RWPE2 (cell line): ENCODE results near the gene ACOX3.

ENCODE experiments used
- ATAC-seq: fragments of 200-7000 bp; cut with Tn5 transposase; 3 replicates; pipeline ENCODE4 v1.9.1; 2021; ENCODE audit warnings: low read depth
- DNase-seq: peaks from one replicate; pipeline ENCODE4 v3.0.0-alpha.2; 2020; ENCODE audit warnings: low spot score
- H3K27ac ChIP-seq: fragments of 450-650 bp; 2 replicates; pipeline ENCODE4 v1.5.1; 2017; ENCODE audit warnings: mild to moderate bottlenecking; ENCODE audit not compliant: poor library complexity, severe bottlenecking
- H3K27me3 ChIP-seq: fragments of 250-450 bp; sonication (Bioruptor Pico); 2 replicates; pipeline ENCODE4 v1.5.1; 2021; ENCODE audit warnings: mild to moderate bottlenecking, moderate library complexity; ENCODE audit not compliant: insufficient read depth, poor library complexity, severe bottlenecking
- H3K36me3 ChIP-seq: fragments of 250-450 bp; sonication (Bioruptor Pico); 2 replicates; pipeline ENCODE4 v1.5.1; 2020; ENCODE audit warnings: low read depth, mild to moderate bottlenecking, moderate library complexity
- H3K4me1 ChIP-seq: fragments of 250-450 bp; sonication (Bioruptor Pico); 2 replicates; pipeline ENCODE4 v1.5.1; 2021; ENCODE audit warnings: mild to moderate bottlenecking, moderate library complexity; ENCODE audit not compliant: insufficient read depth, poor library complexity, severe bottlenecking
- H3K4me3 ChIP-seq: fragments of 250-450 bp; sonication (Bioruptor Pico); 2 replicates; pipeline ENCODE4 v1.5.1; 2021; ENCODE audit warnings: mild to moderate bottlenecking, moderate library complexity; ENCODE audit not compliant: severe bottlenecking
- H3K9me3 ChIP-seq: fragments of 250-450 bp; sonication (Bioruptor Pico); 2 replicates; pipeline ENCODE4 v1.5.1; 2021; ENCODE audit warnings: mild to moderate bottlenecking, moderate library complexity; ENCODE audit not compliant: severe bottlenecking
- TF ChIP-seq, protein P1 (sequence below): fragments of 450-650 bp; IDR thresholded peaks from one replicate; pipeline ENCODE4 v1.5.1; 2017; ENCODE audit warnings: mild to moderate bottlenecking, moderate library complexity; ENCODE audit not compliant: poor library complexity, severe bottlenecking

The ACOX3 gene

GRCh38 chr4:8321771-8322170, 118.8 kb downstream of the ACOX3 start:
- Histone ChIP-seq H3K4me1 (peaks cover 4% of the 10 kb centered on the region), H3K36me3 (no peaks in the 10 kb centered on the region), H3K27ac (no peak overlapping the region), H3K9me3 (no peaks in the 10 kb centered on the region), H3K4me3 (no peak overlapping the region), H3K27me3 (no peaks in the 10 kb centered on the region)
- ATAC-seq (no peak), DNase-seq (no peak)
- TF ChIP-seq, protein P1, sequence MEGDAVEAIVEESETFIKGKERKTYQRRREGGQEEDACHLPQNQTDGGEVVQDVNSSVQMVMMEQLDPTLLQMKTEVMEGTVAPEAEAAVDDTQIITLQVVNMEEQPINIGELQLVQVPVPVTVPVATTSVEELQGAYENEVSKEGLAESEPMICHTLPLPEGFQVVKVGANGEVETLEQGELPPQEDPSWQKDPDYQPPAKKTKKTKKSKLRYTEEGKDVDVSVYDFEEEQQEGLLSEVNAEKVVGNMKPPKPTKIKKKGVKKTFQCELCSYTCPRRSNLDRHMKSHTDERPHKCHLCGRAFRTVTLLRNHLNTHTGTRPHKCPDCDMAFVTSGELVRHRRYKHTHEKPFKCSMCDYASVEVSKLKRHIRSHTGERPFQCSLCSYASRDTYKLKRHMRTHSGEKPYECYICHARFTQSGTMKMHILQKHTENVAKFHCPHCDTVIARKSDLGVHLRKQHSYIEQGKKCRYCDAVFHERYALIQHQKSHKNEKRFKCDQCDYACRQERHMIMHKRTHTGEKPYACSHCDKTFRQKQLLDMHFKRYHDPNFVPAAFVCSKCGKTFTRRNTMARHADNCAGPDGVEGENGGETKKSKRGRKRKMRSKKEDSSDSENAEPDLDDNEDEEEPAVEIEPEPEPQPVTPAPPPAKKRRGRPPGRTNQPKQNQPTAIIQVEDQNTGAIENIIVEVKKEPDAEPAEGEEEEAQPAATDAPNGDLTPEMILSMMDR: no peak

DNA sequence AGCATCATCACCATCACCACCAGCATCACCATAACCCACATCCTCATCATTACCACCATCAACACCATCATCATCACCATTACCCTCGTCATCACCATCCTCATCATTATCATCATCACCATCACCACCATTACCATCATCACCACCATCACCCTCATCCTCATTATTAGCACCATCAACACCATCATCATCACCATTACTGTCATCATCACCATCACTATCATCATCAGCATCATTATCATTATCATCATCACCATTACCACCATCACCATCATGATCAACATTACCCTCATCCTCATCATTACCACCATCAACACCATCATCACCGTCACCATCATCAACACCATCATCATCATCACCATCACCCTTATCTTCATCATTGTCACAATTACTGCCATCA, 119.3 kb downstream of the ACOX3 start:
- H3K4me1 ChIP-seq: peaks cover 5% of the 10 kb centered on the region
- DNase-seq (no peak), ATAC-seq (no peak)
- H3K36me3 ChIP-seq: no peaks in the 10 kb centered on the region
- no peak overlapping the region for H3K4me3 ChIP-seq
- TF ChIP-seq, protein P1: no peak
- no peak overlapping the region for H3K27ac ChIP-seq
- H3K9me3 ChIP-seq: no peaks in the 10 kb centered on the region
- no peaks in the 10 kb centered on the region for H3K27me3 ChIP-seq

GRCh38 chr4:8320386-8320750, 120.2 kb downstream of the ACOX3 start:
- ATAC-seq: no peak
- peaks cover 13% of the 10 kb centered on the region for H3K4me1 ChIP-seq
- no peaks in the 10 kb centered on the region for H3K27me3 ChIP-seq
- H3K27ac ChIP-seq: no peak overlapping the region
- no peaks in the 10 kb centered on the region for H3K36me3 ChIP-seq
- TF ChIP-seq, protein P1: no peak
- H3K4me3 ChIP-seq: no peak overlapping the region
- no peaks in the 10 kb centered on the region for H3K9me3 ChIP-seq
- DNase-seq: no peak

DNA sequence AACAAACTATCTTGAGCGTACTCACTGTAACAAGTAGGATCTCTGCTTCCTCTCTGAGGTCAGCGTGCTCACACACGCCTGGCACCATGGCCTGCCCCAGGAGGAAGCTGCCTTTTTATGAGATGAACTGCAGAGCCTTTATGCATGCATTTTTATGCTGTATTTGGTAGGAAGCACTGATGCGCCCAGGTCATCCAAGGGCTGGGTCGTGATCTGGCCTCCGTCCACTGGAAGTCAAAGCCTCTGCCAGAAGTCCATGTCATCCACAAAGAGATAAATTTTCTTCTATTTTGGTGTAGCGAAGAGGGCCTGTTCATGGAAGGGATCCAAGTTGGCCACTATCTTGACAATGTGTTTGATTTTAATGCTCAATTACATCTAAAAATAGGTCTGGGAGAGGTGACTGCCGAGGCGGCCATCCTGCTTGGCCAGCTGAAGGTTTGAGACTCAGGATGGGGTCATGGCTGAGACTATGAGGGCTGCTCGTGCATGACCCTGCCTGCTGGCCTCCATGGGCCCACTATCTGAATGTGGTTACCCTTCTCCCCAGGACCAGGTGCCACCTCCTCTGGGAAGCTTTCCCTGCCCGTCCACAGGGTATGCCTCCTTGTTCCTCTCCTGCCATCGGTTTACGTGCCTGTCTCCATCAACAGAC, 120.7 kb downstream of the ACOX3 start:
- ATAC-seq: no peak
- peak; percentile 29 for DNase-seq
- H3K27me3 ChIP-seq: no peaks in the 10 kb centered on the region

DNA sequence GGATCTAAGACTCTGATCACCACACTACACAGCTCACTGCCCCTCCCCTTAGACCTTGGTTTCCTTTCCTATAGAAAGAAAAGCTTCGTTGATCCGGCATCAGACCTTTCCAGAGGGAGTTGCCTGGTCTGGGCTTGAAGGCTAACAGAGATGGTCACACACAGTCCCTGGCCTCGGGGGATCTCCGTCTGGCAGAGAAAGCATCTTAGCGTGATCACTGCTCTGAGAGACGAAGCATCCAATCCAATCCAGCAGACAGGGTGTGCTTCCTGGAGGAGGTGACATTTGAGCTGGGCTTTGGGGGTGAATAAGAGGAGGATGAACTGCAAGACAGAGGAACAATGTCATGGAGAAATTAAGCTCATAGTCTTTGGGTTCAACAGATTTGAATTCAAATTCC, 121.5 kb downstream of the ACOX3 start:
- Histone ChIP-seq H3K9me3 (no peaks in the 10 kb centered on the region), H3K27me3 (no peaks in the 10 kb centered on the region), H3K4me1 (peaks cover 17% of the 10 kb centered on the region), H3K27ac (no peak overlapping the region), H3K36me3 (no peaks in the 10 kb centered on the region), H3K4me3 (no peak overlapping the region)
- DNase-seq: no peak
- TF ChIP-seq, protein P1: no peak
- no peak for ATAC-seq

More for the DNA sequence above, 120.7 kb downstream of the ACOX3 start:
- Histone ChIP-seq H3K4me1 (peaks cover 17% of the 10 kb centered on the region), H3K9me3 (no peaks in the 10 kb centered on the region), H3K27ac (no peak overlapping the region), H3K36me3 (no peaks in the 10 kb centered on the region), H3K4me3 (no peak overlapping the region)
- TF ChIP-seq, protein P1: no peak
